HFFc6 (cell line): Measurements from ENCODE around the gene EHBP1. TPM values are rescaled to one million over a fixed set of nuclear protein-coding genes. Genes with fewer than 3 reads are reported as not detected.
A peak's percentile ranks its signal among the peaks of the same experiment; 100 is the strongest.

Source experiments
- DNase-seq: peaks from one replicate; pipeline ENCODE4 v3.0.0-alpha.2; 2018
- H3K27ac Mint-ChIP-seq: 2 replicates; pipeline ENCODE4 v1.8.0; 2020; ENCODE audit warnings: mild to moderate bottlenecking, mixed read lengths
- H3K27me3 Mint-ChIP-seq: 2 replicates; pipeline ENCODE4 v1.8.0; 2021; ENCODE audit warnings: mild to moderate bottlenecking, moderate library complexity, mixed read lengths; ENCODE audit not compliant: insufficient read depth
- H3K36me3 Mint-ChIP-seq: 2 replicates; pipeline ENCODE4 v1.8.0; 2021; ENCODE audit warnings: low read depth, mixed read lengths
- H3K4me1 Mint-ChIP-seq: 2 replicates; pipeline ENCODE4 v1.8.0; 2020; ENCODE audit warnings: low read depth, mixed read lengths
- H3K4me3 Mint-ChIP-seq: 2 replicates; pipeline ENCODE4 v1.8.0; 2020; ENCODE audit warnings: mild to moderate bottlenecking, moderate library complexity, mixed read lengths
- H3K9me3 Mint-ChIP-seq: 2 replicates; pipeline ENCODE4 v1.8.0; 2020; ENCODE audit warnings: mild to moderate bottlenecking, mixed read lengths
- CTCF ChIP-seq: fragments of 200-600 bp; sonication (generic); IDR thresholded peaks from 2 replicates; pipeline ENCODE4 v1.5.0; 2021; ENCODE audit warnings: antibody characterized with exemption, mild to moderate bottlenecking
- total RNA-seq, 6 experiments: library from RNA; stranded (reverse); fragmentation: NEBNext Ultra II Directional; extraction: Animal tissue kit (Norgen Biotek cat#: 25700); gene quantifications; 2 replicates in 1 of 6; 3 replicates in 5 of 6; pipeline ENCODE4 v1.2.3, GENCODE V29; 2021

Gene EHBP1
- total RNA-seq, 6 experiments from 2014 or later: 72.7 to 87.3 (median 80.6) TPM

- Mint-ChIP-seq H3K36me3 (peaks cover 3% of the 10 kb centered on the region; the same call in 1 of the 2 replicates), H3K27me3 (no peaks in the 10 kb centered on the region), H3K4me1 (peaks cover 16% of the 10 kb centered on the region), H3K9me3 (no peaks in the 10 kb centered on the region), H3K27ac (no peak overlapping the region), H3K4me3 (no peak overlapping the region)
- no peak for TF ChIP-seq CTCF
- DNase-seq: no peak
These were observed 302.4 kb downstream of the EHBP1 start for GRCh38 chr2:63007813-63008458.

GRCh38 chr2:63008838-63009237, 303.3 kb downstream of the EHBP1 start:
- Mint-ChIP-seq H3K9me3 (no peaks in the 10 kb centered on the region), H3K27ac (no peak overlapping the region), H3K36me3 (peaks cover 3% of the 10 kb centered on the region; the same call in 1 of the 2 replicates), H3K4me1 (peaks cover 22% of the 10 kb centered on the region), H3K27me3 (no peaks in the 10 kb centered on the region), H3K4me3 (no peak overlapping the region)
- TF ChIP-seq CTCF: no peak
- DNase-seq: no peak

GRCh38 chr2:63009490-63009889, 304.0 kb downstream of the EHBP1 start:
- TF ChIP-seq CTCF: no peak
- no peaks in the 10 kb centered on the region for H3K9me3 Mint-ChIP-seq
- H3K27ac Mint-ChIP-seq: no peak overlapping the region
- H3K27me3 Mint-ChIP-seq: no peaks in the 10 kb centered on the region
- no peaks in the 10 kb centered on the region; the same call in 1 of the 2 replicates for H3K36me3 Mint-ChIP-seq
- DNase-seq: no peak
- peaks cover 22% of the 10 kb centered on the region for H3K4me1 Mint-ChIP-seq
- no peak overlapping the region for H3K4me3 Mint-ChIP-seq

GRCh38 chr2:63012541-63012940, 307.0 kb downstream of the EHBP1 start:
- Mint-ChIP-seq H3K36me3 (no peaks in the 10 kb centered on the region; the same call in 1 of the 2 replicates), H3K27me3 (no peaks in the 10 kb centered on the region), H3K4me1 (peaks cover 22% of the 10 kb centered on the region), H3K4me3 (no peak overlapping the region), H3K27ac (peak overlapping the region; percentile 36), H3K9me3 (no peaks in the 10 kb centered on the region)
- no peak for TF ChIP-seq CTCF
- DNase-seq: no peak

- no peak overlapping the region for H3K4me3 Mint-ChIP-seq
- H3K27ac Mint-ChIP-seq: 0 out of 2 replicates have a peak overlapping the region, but pooled peaks have one; percentile 36
- no peaks in the 10 kb centered on the region for H3K9me3 Mint-ChIP-seq
- no peak for TF ChIP-seq CTCF
- peaks cover 22% of the 10 kb centered on the region for H3K4me1 Mint-ChIP-seq
- no peaks in the 10 kb centered on the region; the same call in 1 of the 2 replicates for H3K36me3 Mint-ChIP-seq
- H3K27me3 Mint-ChIP-seq: no peaks in the 10 kb centered on the region
- no peak for DNase-seq
These were observed 307.9 kb downstream of the EHBP1 start for GRCh38 chr2:63013438-63013837.
